H1 (cell line): Measurements from ENCODE around the gene CASKIN2. TPM values are rescaled to one million over a fixed set of nuclear protein-coding genes. Genes with fewer than 3 reads are reported as not detected.

Experiments used
- CTCF ChIA-PET: fragments of 300-600 bp; sonication (Branson Sonifier 250); formaldehyde crosslinking; loops from one replicate; lab custom pipeline; 2021; ENCODE audit not compliant: partially characterized antibody; lab: Charles Lee
- POLR2A ChIA-PET: fragments of 300-600 bp; sonication (Branson Sonifier 250); formaldehyde crosslinking; loops from one replicate; lab custom pipeline; 2021; ENCODE audit warnings: inconsistent platforms; ENCODE audit not compliant: partially characterized antibody; lab: Charles Lee
- DNase-seq, 2 experiments: peaks; one replicate each; pipeline versions ENCODE4 v3.0.0 to v3.0.0-alpha.2; 2010 to 2022; ENCODE audit warnings: low spot score in 2 of 2, low read depth in 1 of 2, mixed read lengths in 1 of 2
- FAIRE-seq: peaks from 2 replicates; lab custom pipeline; 2011; peaks lifted over from hg19 to GRCh38; lab: Jason Lieb, UNC
- H2AFZ ChIP-seq: 2 replicates; pipeline ENCODE4 v1.8.1; 2012; ENCODE audit warnings: low read length, inconsistent platforms
- H2AK5ac ChIP-seq: 2 replicates; pipeline ENCODE4 v1.6.1; 2013; ENCODE audit warnings: low read depth, low read length
- H2BK120ac ChIP-seq: replicated peaks from 2 replicates; pipeline ENCODE3; 2013; ENCODE audit warnings: low read depth, low read length, inconsistent platforms
- H2BK12ac ChIP-seq: 2 replicates; pipeline ENCODE4 v1.6.1; 2013; ENCODE audit warnings: low read depth, low read length
- H2BK15ac ChIP-seq: 2 replicates; pipeline ENCODE4 v1.6.1; 2013; ENCODE audit warnings: low read length
- H2BK20ac ChIP-seq: 2 replicates; pipeline ENCODE4 v1.6.1; 2013; ENCODE audit warnings: low read length
- H2BK5ac ChIP-seq: 2 replicates; pipeline ENCODE4 v1.6.1; 2013; ENCODE audit warnings: low read depth, low read length
- H3K14ac ChIP-seq: 2 replicates; pipeline ENCODE4 v1.6.1; 2013; ENCODE audit warnings: inconsistent platforms; ENCODE audit not compliant: insufficient read length
- H3K18ac ChIP-seq: 2 replicates; pipeline ENCODE4 v1.6.1; 2013; ENCODE audit warnings: low read length; ENCODE audit errors: extremely low read depth
- H3K23ac ChIP-seq: 2 replicates; pipeline ENCODE4 v1.6.1; 2013; ENCODE audit warnings: inconsistent platforms; ENCODE audit not compliant: insufficient read length
- H3K23me2 ChIP-seq: 2 replicates; pipeline ENCODE4 v1.6.1; 2013; ENCODE audit warnings: low read depth, low read length
- H3K27ac ChIP-seq: 2 replicates; pipeline ENCODE4 v1.6.1; 2011; ENCODE audit warnings: low read depth, low read length, inconsistent platforms
- H3K27me3 ChIP-seq, 4 experiments: replicated peaks in 1 of 4; 1 replicate in 1 of 4; 2 replicates in 3 of 4; pipeline versions ENCODE4 v1.6.1 to v1.8.1; 2011 to 2013; ENCODE audit warnings: low read length in 3 of 4, mild to moderate bottlenecking in 3 of 4, inconsistent platforms in 2 of 4, mixed read lengths in 2 of 4, moderate library complexity in 1 of 4; ENCODE audit not compliant: control insufficient read depth in 3 of 4, insufficient read depth in 3 of 4; ENCODE audit errors: extremely low read depth in 1 of 4
- H3K36me3 ChIP-seq, 4 experiments: 2 replicates each; pipeline versions ENCODE4 v1.6.1 to v1.8.1; 2011 to 2013; ENCODE audit warnings: mild to moderate bottlenecking in 4 of 4, low read length in 3 of 4, moderate library complexity in 2 of 4, control low read depth in 1 of 4, inconsistent platforms in 1 of 4; ENCODE audit not compliant: insufficient read depth in 4 of 4, control insufficient read depth in 2 of 4
- H3K4ac ChIP-seq: replicated peaks from 2 replicates; pipeline ENCODE3; 2013; ENCODE audit warnings: low read length, low read depth, mixed read lengths, inconsistent platforms; ENCODE audit not compliant: insufficient read length
- H3K4me1 ChIP-seq, 4 experiments: replicated peaks in 1 of 4; 1 replicate in 1 of 4; 2 replicates in 3 of 4; pipeline versions ENCODE4 v1.6.1 to v1.8.1; 2011 to 2013; ENCODE audit warnings: low read length in 3 of 4, inconsistent platforms in 2 of 4, mixed read lengths in 1 of 4; ENCODE audit not compliant: insufficient read depth in 4 of 4, control insufficient read depth in 3 of 4
- H3K4me2 ChIP-seq, 2 experiments: 2 replicates each; pipeline versions ENCODE4 v1.6.1 to v1.8.1; 2011 to 2013; ENCODE audit warnings: low read depth in 2 of 2, low read length in 2 of 2, control low read depth in 1 of 2, inconsistent platforms in 1 of 2, mild to moderate bottlenecking in 1 of 2; ENCODE audit not compliant: insufficient read depth in 1 of 2
- H3K4me3 ChIP-seq, 4 experiments: fragments of 200-600, 300-600 bp in 1 of 4; sonication (generic), shearing (Covaris generic), sonication (Bioruptor Twin) in 1 of 4; 2 replicates each; pipeline versions ENCODE4 v1.5.1 to v1.8.1; 2011 to 2016; ENCODE audit warnings: low read length in 4 of 4, low read depth in 3 of 4, control low read depth in 2 of 4, inconsistent platforms in 2 of 4, mild to moderate bottlenecking in 2 of 4, mixed read lengths in 1 of 4, moderate library complexity in 1 of 4; ENCODE audit not compliant: insufficient read depth in 2 of 4; ENCODE audit errors: extremely low read depth in 1 of 4
- H3K56ac ChIP-seq: replicated peaks from 2 replicates; pipeline ENCODE3; 2013; ENCODE audit warnings: low read depth, mild to moderate bottlenecking, mixed read lengths, low read length, inconsistent platforms; ENCODE audit not compliant: insufficient read length
- H3K79me1 ChIP-seq: 2 replicates; pipeline ENCODE4 v1.6.1; 2013; ENCODE audit warnings: low read depth, low read length, control low read depth
- H3K79me2 ChIP-seq, 2 experiments: 2 replicates each; pipeline versions ENCODE4 v1.6.1 to v1.8.1; 2012 to 2013; ENCODE audit warnings: low read length in 2 of 2, mild to moderate bottlenecking in 2 of 2, inconsistent platforms in 1 of 2; ENCODE audit not compliant: insufficient read depth in 2 of 2, control insufficient read depth in 1 of 2
- H3K9ac ChIP-seq, 4 experiments: replicated peaks in 1 of 4; 1 replicate in 1 of 4; 2 replicates in 3 of 4; pipeline versions ENCODE4 v1.6.1 to v1.8.1; 2011 to 2013; ENCODE audit warnings: low read depth in 3 of 4, low read length in 3 of 4, control low read depth in 2 of 4, mild to moderate bottlenecking in 2 of 4, moderate library complexity in 2 of 4, inconsistent platforms in 1 of 4; ENCODE audit errors: extremely low read depth in 1 of 4
- H3K9me3 ChIP-seq, 2 experiments: 2 replicates each; pipeline versions ENCODE4 v1.6.1 to v1.8.1; 2012 to 2013; ENCODE audit warnings: mild to moderate bottlenecking in 2 of 2, moderate library complexity in 2 of 2, control low read depth in 1 of 2, inconsistent platforms in 1 of 2, low read depth in 1 of 2, low read length in 1 of 2, mixed read lengths in 1 of 2; ENCODE audit not compliant: insufficient read depth in 2 of 2
- H4K20me1 ChIP-seq, 2 experiments: replicated peaks in 1 of 2; 2 replicates each; pipeline versions ENCODE3 to v1.8.1; 2011 to 2013; ENCODE audit warnings: inconsistent platforms in 2 of 2, low read length in 2 of 2, mild to moderate bottlenecking in 1 of 2; ENCODE audit not compliant: insufficient read depth in 2 of 2, control insufficient read depth in 1 of 2
- H4K5ac ChIP-seq: 2 replicates; pipeline ENCODE4 v1.6.1; 2013; ENCODE audit warnings: low read length, low read depth, mixed read lengths, inconsistent platforms; ENCODE audit not compliant: insufficient read length
- H4K8ac ChIP-seq: 2 replicates; pipeline ENCODE4 v1.8.0; 2013; ENCODE audit warnings: mild to moderate bottlenecking, moderate library complexity, low read length, inconsistent platforms; ENCODE audit not compliant: insufficient read depth; ENCODE audit errors: extremely low read depth
- H4K91ac ChIP-seq: replicated peaks from 2 replicates; pipeline ENCODE3; 2013; ENCODE audit warnings: low read length, mixed read lengths, inconsistent platforms; ENCODE audit not compliant: insufficient read length
- CEBPB ChIP-seq: IDR thresholded peaks from 2 replicates; pipeline ENCODE4 v1.6.1; 2012; ENCODE audit warnings: low read depth, low read length
- MAX ChIP-seq: IDR thresholded peaks from 2 replicates; pipeline ENCODE4 v1.6.1; 2012; ENCODE audit warnings: inconsistent platforms
- POLR2AphosphoS5 ChIP-seq: IDR thresholded peaks from 2 replicates; pipeline ENCODE4 v1.6.1; 2011; ENCODE audit warnings: low read depth, low read length
- POU5F1 ChIP-seq: IDR thresholded peaks from 2 replicates; pipeline ENCODE4 v1.6.1; 2011; ENCODE audit warnings: low read depth, mild to moderate bottlenecking, low read length, moderate library complexity
- SP4 ChIP-seq: IDR thresholded peaks from 2 replicates; pipeline ENCODE4 v1.6.1; 2012; ENCODE audit warnings: low read length, inconsistent platforms
- WGBS, 2 experiments: shearing (Covaris generic) in 1 of 2; methylation state at CpG; one replicate each; pipeline versions ENCODE4 v1.1.6 to v1.1.7; 2013 to 2015; ENCODE audit warnings: low lambda C conversion rate in 2 of 2, mixed read lengths in 2 of 2, inconsistent platforms in 1 of 2, low coverage in 1 of 2, missing lambda C conversion rate in 1 of 2; ENCODE audit not compliant: insufficient replicate concordance in 2 of 2, insufficient coverage in 1 of 2, insufficient read length in 1 of 2; ENCODE audit errors: extremely low coverage in 1 of 2, missing lambda C conversion rate in 1 of 2; 5-methylcytosine and 5-hydroxymethylcytosine counted together
- polyA plus RNA-seq, 7 experiments: library from polyadenylated mRNA; depleted of rRNA in 3 of 7; stranded (reverse) in 5 of 7; unstranded in 2 of 7; fragments of >200 nt in 5 of 7; fragments of 200-250 nt in 2 of 7; gene quantifications; 1 replicate in 5 of 7; 2 replicates in 1 of 7; 4 replicates in 1 of 7; pipeline versions ENCODE4 v1.2.1 to v1.2.3, GENCODE V29; 2011 to 2013; ENCODE audit warnings: missing spikeins in 2 of 7, mixed read lengths in 2 of 7
- total RNA-seq: library from RNA; stranded (reverse); fragmentation: NEBNext Ultra II Directional; extraction: Animal tissue kit (Norgen Biotek cat#: 25700); gene quantifications from 2 replicates; pipeline ENCODE4 v1.2.1, GENCODE V29; 2021

The CASKIN2 gene
- total and polyA plus RNA-seq, 2 of the 8 experiments (the other 6 are each of a cell fraction or from before 2014, with no cell fraction given), result 6.7 to 32.3 TPM

GRCh38 chr17:75508931-75509361 lies 6.4 kb downstream of the CASKIN2 start:
- no peak overlapping the region; the same call in 1 of the 2 replicates for H3K27ac ChIP-seq
- no peaks in the 10 kb centered on the region for H3K27me3 ChIP-seq
- no peaks in the 10 kb centered on the region for H3K23me2 ChIP-seq
- H3K23ac ChIP-seq, result no peak overlapping the region
- H2BK5ac ChIP-seq, result no peak overlapping the region
- H4K8ac ChIP-seq, result no peak overlapping the region
- H4K91ac ChIP-seq, result no peak overlapping the region
- no peak overlapping the region for H3K4me3 ChIP-seq
- H3K4ac ChIP-seq, result no peak overlapping the region
- FAIRE-seq (no peak), DNase-seq (no peak)
- WGBS, 2 experiments, result 90% methylated on average over 5 of the region's 5 CpGs; no CpG with 5 or more reads in 1 of the 2 experiments
- H3K36me3 ChIP-seq, result peaks cover 0 to 11% (median 4%) of the 10 kb centered on the region in 4 experiments; a peak in 3 of 8 replicates
- POLR2A ChIA-PET, result interaction anchor here (1.1 to 1.2 kb wide), 2 partner anchors 9 to 12 kb away, joined by 3 to 6 read pairs; no protein-coding TSS in a partner anchor
- H3K9me3 ChIP-seq, result no peaks in the 10 kb centered on the region
- no peak overlapping the region for H3K56ac ChIP-seq
- no peak overlapping the region for H2AK5ac ChIP-seq
- H3K4me1 ChIP-seq, result peaks cover 0 to 4% (median under 1%) of the 10 kb centered on the region in 4 experiments; a peak in 3 of 7 replicates
- no peak overlapping the region for H2AFZ ChIP-seq
- TF ChIP-seq POLR2AphosphoS5 (no peak), SP4 (no peak), MAX (no peak), CEBPB (no peak), POU5F1 (no peak)
- no peak overlapping the region for H3K4me2 ChIP-seq
- H3K14ac ChIP-seq, result no peak overlapping the region
- no peak overlapping the region for H3K18ac ChIP-seq
- H2BK15ac ChIP-seq, result no peak overlapping the region
- H4K5ac ChIP-seq, result no peak overlapping the region
- CTCF ChIA-PET, result interaction anchor here (1.4 kb wide), 1 partner anchor 32 kb away, joined by 5 read pairs; no protein-coding TSS in a partner anchor
- no peaks in the 10 kb centered on the region; the same call in 1 of the 2 replicates for H3K79me1 ChIP-seq
- no peak overlapping the region for H2BK120ac ChIP-seq
- H4K20me1 ChIP-seq, result peaks cover 2 to 32% of the 10 kb centered on the region in 2 experiments
- H2BK12ac ChIP-seq, result no peak overlapping the region
- H2BK20ac ChIP-seq, result no peak overlapping the region
- H3K9ac ChIP-seq, result no peak overlapping the region
- peaks cover 0 to 11% of the 10 kb centered on the region in 2 experiments; a peak in 1 of 4 replicates for H3K79me2 ChIP-seq
